HG02981 (cell line): Measurements from ENCODE around the gene SEL1L.
"Not testable (repeated sequence)": the region's sequence is repeated elsewhere in the genome, so short reads cannot be mapped to it uniquely, and the experiment has no call there.

ENCODE experiments used
- ATAC-seq: cut with Tn5 transposase; IDR thresholded peaks from one replicate; pipeline ENCODE4 v1.9.1; 2021; ENCODE audit warnings: mild to moderate bottlenecking, moderate library complexity; ENCODE audit not compliant: unreplicated experiment

SEL1L gene

GRCh38 chr14:81533536-81534343 is at the start of gene SEL1L:
Gene SEL1L (minus strand): TSS chr14:81533853. CDS start chr14:81533744, 109 bp downstream.
- peak; percentile 90 for ATAC-seq

- ATAC-seq, result no peak
Observed at GRCh38 chr14:81582420-81582819, 48.8 kb upstream of the SEL1L start.

- ATAC-seq, result no peak
Observed at GRCh38 chr14:81579115-81579514, 45.5 kb upstream of the SEL1L start.

GRCh38 chr14:81571437-81571836 is 37.8 kb upstream of the SEL1L start:
- no peak for ATAC-seq

GRCh38 chr14:81567302-81567701 is 33.6 kb upstream of the SEL1L start:
- no peak for ATAC-seq

- ATAC-seq, result peak; percentile 80
Observed at GRCh38 chr14:81565441-81566290, 32.0 kb upstream of the SEL1L start.

- ATAC-seq, result no peak
Observed at GRCh38 chr14:81562818-81563217, 29.2 kb upstream of the SEL1L start.

- ATAC-seq, result no peak
Observed at GRCh38 chr14:81561084-81561775, 27.6 kb upstream of the SEL1L start.

- no peak for ATAC-seq
Observed at GRCh38 chr14:81559385-81559784, 25.7 kb upstream of the SEL1L start.

- ATAC-seq, result no peak
Observed at GRCh38 chr14:81557146-81557545, 23.5 kb upstream of the SEL1L start.

GRCh38 chr14:81555684-81556083 is 22.0 kb upstream of the SEL1L start:
- ATAC-seq, result no peak

GRCh38 chr14:81555051-81555450 is 21.4 kb upstream of the SEL1L start:
- ATAC-seq, result no peak

- ATAC-seq, result no peak
Observed at GRCh38 chr14:81551471-81551870, 17.8 kb upstream of the SEL1L start.

GRCh38 chr14:81550001-81550637 is 16.5 kb upstream of the SEL1L start:
- peak; percentile 86 for ATAC-seq

- ATAC-seq, result not testable (repeated sequence)
Observed at GRCh38 chr14:81541206-81541605, 7.6 kb upstream of the SEL1L start.

- ATAC-seq, result no peak
Observed at GRCh38 chr14:81537193-81537592, 3.5 kb upstream of the SEL1L start.

- no peak for ATAC-seq
Observed at GRCh38 chr14:81536241-81536771, 2.7 kb upstream of the SEL1L start.

GRCh38 chr14:81535396-81536164 is 1.9 kb upstream of the SEL1L start:
- ATAC-seq, result peak; percentile 31

GRCh38 chr14:81534510-81535074 is 939 bp upstream of the SEL1L start:
- no peak for ATAC-seq

- ATAC-seq, result no peak
Observed at GRCh38 chr14:81533212-81533535, 479 bp downstream of the SEL1L start.
